SK-N-SH treated with all-trans-retinoic acid at 6 μM for 48 hours (cell line): ENCODE data around the gene DGAT2.

Experiments
- ATAC-seq: fragments of 200-7000 bp; cut with Tn5 transposase; 3 replicates; pipeline ENCODE4 v1.9.1; 2020; ENCODE audit warnings: mild to moderate bottlenecking, moderate library complexity
- ARNTL ChIP-seq: fragments of 450-650 bp; formaldehyde crosslinking; IDR thresholded peaks from 2 replicates; pipeline ENCODE4 v1.5.0; 2020; ENCODE audit warnings: low read depth, mild to moderate bottlenecking, moderate library complexity, borderline replicate concordance
- BACH2 ChIP-seq: fragments of 250-450 bp; sonication (Bioruptor Pico); IDR thresholded peaks from 2 replicates; pipeline ENCODE4 v1.9.0; 2021; ENCODE audit warnings: mild to moderate bottlenecking, borderline replicate concordance
- CREB5 ChIP-seq: fragments of 250-450 bp; sonication (Bioruptor Pico); IDR thresholded peaks from 2 replicates; pipeline ENCODE4 v1.5.1; 2020; ENCODE audit warnings: low read depth, mild to moderate bottlenecking, moderate library complexity
- CSDC2 ChIP-seq: fragments of 250-450 bp; sonication (Bioruptor Pico); IDR thresholded peaks from 2 replicates; pipeline ENCODE4 v1.5.0; 2020; ENCODE audit warnings: mild to moderate bottlenecking, moderate library complexity
- CSRNP3 ChIP-seq: fragments of 250-450 bp; sonication (Bioruptor Pico); IDR thresholded peaks from 2 replicates; pipeline ENCODE4 v1.5.1; 2021; ENCODE audit warnings: mild to moderate bottlenecking, moderate library complexity
- GLIS3 ChIP-seq: fragments of 250-450 bp; sonication (Bioruptor Pico); IDR thresholded peaks from 2 replicates; pipeline ENCODE4 v1.5.0; 2020; ENCODE audit warnings: mild to moderate bottlenecking, moderate library complexity
- OSR1 ChIP-seq: fragments of 250-450 bp; sonication (Bioruptor Pico); IDR thresholded peaks from 2 replicates; pipeline ENCODE4 v1.8.0; 2022; ENCODE audit warnings: moderate library complexity, mild to moderate bottlenecking, inconsistent platforms
- PATZ1 ChIP-seq: fragments of 250-450 bp; sonication (Bioruptor Pico); IDR thresholded peaks from 2 replicates; pipeline ENCODE4 v1.8.0; 2020; ENCODE audit warnings: mild to moderate bottlenecking, moderate library complexity, borderline replicate concordance
- PPARA ChIP-seq: fragments of 250-450 bp; sonication (Bioruptor Pico); IDR thresholded peaks from 2 replicates; pipeline ENCODE4 v1.5.0; 2020; ENCODE audit warnings: mild to moderate bottlenecking, borderline replicate concordance
- RARB ChIP-seq: fragments of 250-450 bp; sonication (Bioruptor Pico); IDR thresholded peaks from 2 replicates; pipeline ENCODE4 v1.8.0; 2021; ENCODE audit warnings: mild to moderate bottlenecking, moderate library complexity
- TCF4 ChIP-seq: fragments of 250-450 bp; sonication (Bioruptor Pico); IDR thresholded peaks from 2 replicates; pipeline ENCODE4 v1.8.0; 2021; ENCODE audit warnings: mild to moderate bottlenecking, moderate library complexity, borderline replicate concordance
- TOX ChIP-seq: fragments of 250-450 bp; sonication (Bioruptor Pico); IDR thresholded peaks from 2 replicates; pipeline ENCODE4 v1.8.0; 2021; ENCODE audit warnings: mild to moderate bottlenecking, moderate library complexity, borderline replicate concordance
- TSHZ2 ChIP-seq: fragments of 250-450 bp; sonication (Bioruptor Pico); IDR thresholded peaks from 2 replicates; pipeline ENCODE4 v1.5.0; 2020; ENCODE audit warnings: mild to moderate bottlenecking, moderate library complexity
- ZC3H10 ChIP-seq: fragments of 250-450 bp; sonication (Bioruptor Pico); IDR thresholded peaks from 2 replicates; pipeline ENCODE4 v1.5.1; 2021; ENCODE audit warnings: mild to moderate bottlenecking, moderate library complexity
- ZFP3 ChIP-seq: fragments of 250-450 bp; sonication (Bioruptor Pico); IDR thresholded peaks from 2 replicates; pipeline ENCODE4 v1.5.0; 2020; ENCODE audit warnings: mild to moderate bottlenecking, moderate library complexity
- ZFP30 ChIP-seq: fragments of 450-650 bp; formaldehyde crosslinking; IDR thresholded peaks from 2 replicates; pipeline ENCODE4 v1.5.0; 2022; ENCODE audit warnings: mild to moderate bottlenecking, moderate library complexity
- ZNF565 ChIP-seq: fragments of 450-650 bp; formaldehyde crosslinking; conservative IDR thresholded peaks from 2 replicates; pipeline ENCODE4 v1.5.0; 2020; ENCODE audit warnings: low read depth, mild to moderate bottlenecking, moderate library complexity
- ZNF70 ChIP-seq: fragments of 450-650 bp; formaldehyde crosslinking; IDR thresholded peaks from 2 replicates; pipeline ENCODE4 v1.5.0; 2020; ENCODE audit warnings: mild to moderate bottlenecking, moderate library complexity
- ZNF8 ChIP-seq: fragments of 450-650 bp; formaldehyde crosslinking; IDR thresholded peaks from 2 replicates; pipeline ENCODE4 v1.5.0; 2020; ENCODE audit warnings: mild to moderate bottlenecking, moderate library complexity

The DGAT2 gene

GRCh38 chr11:75839851-75840250 lies 71.3 kb downstream of the DGAT2 start:
- no peak for ATAC-seq
- TF ChIP-seq BACH2 (CRISPR knock-in tag), result no peak
- no peak for TF ChIP-seq CSRNP3
- TF ChIP-seq PPARA (CRISPR knock-in tag), result no peak
- no peak for TF ChIP-seq RARB
- TF ChIP-seq TSHZ2 (CRISPR knock-in tag), result no peak
- TF ChIP-seq ARNTL, result no peak
- no peak for TF ChIP-seq TCF4 (CRISPR knock-in tag)
- TF ChIP-seq PATZ1 (CRISPR knock-in tag), result no peak
- no peak for TF ChIP-seq GLIS3 (CRISPR knock-in tag)
- TF ChIP-seq ZNF8, result no peak
- TF ChIP-seq CSDC2 (CRISPR knock-in tag), result no peak
- no peak for TF ChIP-seq ZFP30 (CRISPR knock-in tag)
- TF ChIP-seq ZC3H10 (CRISPR knock-in tag), result no peak
- TF ChIP-seq TOX, result no peak
- TF ChIP-seq ZNF70 (CRISPR knock-in tag), result no peak
- TF ChIP-seq ZFP3 (CRISPR knock-in tag), result no peak
- no peak for TF ChIP-seq CREB5 (CRISPR knock-in tag)
- TF ChIP-seq ZNF565 (CRISPR knock-in tag), result no peak

GRCh38 chr11:75840522-75840921 lies 71.9 kb downstream of the DGAT2 start:
- TF ChIP-seq CSDC2 (CRISPR knock-in tag) (no peak), ZFP30 (CRISPR knock-in tag) (no peak), OSR1 (CRISPR knock-in tag) (no peak), GLIS3 (CRISPR knock-in tag) (no peak), ZNF8 (no peak), TCF4 (CRISPR knock-in tag) (no peak)
- ATAC-seq, result no peak

GRCh38 chr11:75841739-75842138 lies 73.2 kb downstream of the DGAT2 start:
- ATAC-seq, result no peak
- TF ChIP-seq TCF4 (CRISPR knock-in tag), result peak; percentile 70; the same call in 1 of the 2 replicates
- no peak for TF ChIP-seq ZFP30 (CRISPR knock-in tag)
- TF ChIP-seq TSHZ2 (CRISPR knock-in tag), result 0 out of 2 replicates have a peak, but pooled peaks have one; percentile 14
- TF ChIP-seq, all 23 proteins: peak for 2
